ENCODE results near the gene RASEF.

- TF ChIP-seq POLR2AphosphoS5 (IDR thresholded peaks at IDR 0.05) = no peak
- TF ChIP-seq, protein P1, sequence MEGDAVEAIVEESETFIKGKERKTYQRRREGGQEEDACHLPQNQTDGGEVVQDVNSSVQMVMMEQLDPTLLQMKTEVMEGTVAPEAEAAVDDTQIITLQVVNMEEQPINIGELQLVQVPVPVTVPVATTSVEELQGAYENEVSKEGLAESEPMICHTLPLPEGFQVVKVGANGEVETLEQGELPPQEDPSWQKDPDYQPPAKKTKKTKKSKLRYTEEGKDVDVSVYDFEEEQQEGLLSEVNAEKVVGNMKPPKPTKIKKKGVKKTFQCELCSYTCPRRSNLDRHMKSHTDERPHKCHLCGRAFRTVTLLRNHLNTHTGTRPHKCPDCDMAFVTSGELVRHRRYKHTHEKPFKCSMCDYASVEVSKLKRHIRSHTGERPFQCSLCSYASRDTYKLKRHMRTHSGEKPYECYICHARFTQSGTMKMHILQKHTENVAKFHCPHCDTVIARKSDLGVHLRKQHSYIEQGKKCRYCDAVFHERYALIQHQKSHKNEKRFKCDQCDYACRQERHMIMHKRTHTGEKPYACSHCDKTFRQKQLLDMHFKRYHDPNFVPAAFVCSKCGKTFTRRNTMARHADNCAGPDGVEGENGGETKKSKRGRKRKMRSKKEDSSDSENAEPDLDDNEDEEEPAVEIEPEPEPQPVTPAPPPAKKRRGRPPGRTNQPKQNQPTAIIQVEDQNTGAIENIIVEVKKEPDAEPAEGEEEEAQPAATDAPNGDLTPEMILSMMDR (IDR thresholded peaks at IDR 0.05) = no peak
Observed at GRCh38 chr9:83012922-83013838, 49.8 kb downstream of the RASEF start.

Measured in gastroesophageal sphincter (tissue), 3 donors.